Measurements from ENCODE around the gene PAIP2. TPM values are rescaled to one million over a fixed set of nuclear protein-coding genes. Genes with fewer than 3 reads are reported as not detected.
A peak's percentile ranks its signal among the peaks of the same experiment; 100 is the strongest.

The PAIP2 gene
- total RNA-seq, 3 donors from 2014 or later, result 42.1 to 85.1 (median 44.5) TPM

GRCh38 chr5:139376364-139376763 lies 34.7 kb downstream of the PAIP2 start:
- intact Hi-C loops (cut with DNase I, micrococcal nuclease), result no loop called here
- DNase-seq, result no peak
- ATAC-seq, result no peak
- Histone ChIP-seq H3K36me3 (ENCODE audit: low read depth) (no peaks in the 10 kb centered on the region), H3K9me3 (no peaks in the 10 kb centered on the region), H3K4me3 (no peak overlapping the region), H3K4me1 (ENCODE audit: low read depth) (peaks cover 3% of the 10 kb centered on the region)
- TF ChIP-seq, protein P1, sequence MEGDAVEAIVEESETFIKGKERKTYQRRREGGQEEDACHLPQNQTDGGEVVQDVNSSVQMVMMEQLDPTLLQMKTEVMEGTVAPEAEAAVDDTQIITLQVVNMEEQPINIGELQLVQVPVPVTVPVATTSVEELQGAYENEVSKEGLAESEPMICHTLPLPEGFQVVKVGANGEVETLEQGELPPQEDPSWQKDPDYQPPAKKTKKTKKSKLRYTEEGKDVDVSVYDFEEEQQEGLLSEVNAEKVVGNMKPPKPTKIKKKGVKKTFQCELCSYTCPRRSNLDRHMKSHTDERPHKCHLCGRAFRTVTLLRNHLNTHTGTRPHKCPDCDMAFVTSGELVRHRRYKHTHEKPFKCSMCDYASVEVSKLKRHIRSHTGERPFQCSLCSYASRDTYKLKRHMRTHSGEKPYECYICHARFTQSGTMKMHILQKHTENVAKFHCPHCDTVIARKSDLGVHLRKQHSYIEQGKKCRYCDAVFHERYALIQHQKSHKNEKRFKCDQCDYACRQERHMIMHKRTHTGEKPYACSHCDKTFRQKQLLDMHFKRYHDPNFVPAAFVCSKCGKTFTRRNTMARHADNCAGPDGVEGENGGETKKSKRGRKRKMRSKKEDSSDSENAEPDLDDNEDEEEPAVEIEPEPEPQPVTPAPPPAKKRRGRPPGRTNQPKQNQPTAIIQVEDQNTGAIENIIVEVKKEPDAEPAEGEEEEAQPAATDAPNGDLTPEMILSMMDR (IDR thresholded peaks at IDR 0.05), result no peak

DNA sequence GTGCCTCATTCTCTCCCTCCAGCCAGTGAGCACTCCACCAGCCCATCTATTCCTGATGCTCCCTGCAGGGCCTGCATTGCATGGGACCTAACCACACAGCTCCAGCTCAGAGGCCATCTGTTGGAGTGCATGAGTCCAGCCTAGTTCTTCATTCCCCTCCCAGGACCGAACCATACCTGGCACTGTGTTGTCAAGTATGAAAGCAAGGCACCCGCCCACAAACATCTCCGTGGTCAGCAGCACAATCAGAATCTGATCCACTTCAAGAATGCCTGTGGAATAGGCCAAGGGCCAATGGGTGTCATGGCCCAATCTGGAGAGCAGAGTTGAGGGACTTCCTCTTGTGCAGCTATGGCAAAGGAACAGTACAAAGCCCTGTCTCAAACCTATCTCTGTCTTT lies 35.6 kb downstream of the PAIP2 start:
- Histone ChIP-seq H3K36me3 (ENCODE audit: low read depth) (no peaks in the 10 kb centered on the region), H3K4me3 (no peak overlapping the region), H3K4me1 (ENCODE audit: low read depth) (peaks cover 11% of the 10 kb centered on the region), H3K9me3 (no peaks in the 10 kb centered on the region)
- ATAC-seq, result no peak
- TF ChIP-seq, protein P1 (IDR thresholded peaks at IDR 0.05), result no peak
- DNase-seq, result peak in 1 of 3 donors; percentile 4
- intact Hi-C loops (cut with DNase I, micrococcal nuclease), result no loop called here

GRCh38 chr5:139378101-139378825 lies 36.6 kb downstream of the PAIP2 start:
- no peak for ATAC-seq
- Histone ChIP-seq H3K36me3 (ENCODE audit: low read depth) (no peaks in the 10 kb centered on the region), H3K9me3 (no peaks in the 10 kb centered on the region), H3K4me1 (ENCODE audit: low read depth) (peaks cover 19% of the 10 kb centered on the region), H3K4me3 (no peak overlapping the region)
- DNase-seq, result peak in 1 of 3 donors; percentile 27
- intact Hi-C loops (cut with DNase I, micrococcal nuclease), result no loop called here
- TF ChIP-seq, protein P1 (IDR thresholded peaks at IDR 0.05), result no peak

GRCh38 chr5:139378941-139379361 lies 37.3 kb downstream of the PAIP2 start:
- intact Hi-C loops (cut with DNase I, micrococcal nuclease), result no loop called here
- ATAC-seq (no peak), DNase-seq (peak in 1 of 3 donors; percentile 25)
- TF ChIP-seq, protein P1 (IDR thresholded peaks at IDR 0.05), result no peak
- Histone ChIP-seq H3K4me1 (ENCODE audit: low read depth) (peaks cover 26% of the 10 kb centered on the region), H3K36me3 (ENCODE audit: low read depth) (no peaks in the 10 kb centered on the region), H3K9me3 (no peaks in the 10 kb centered on the region), H3K4me3 (no peak overlapping the region)

GRCh38 chr5:139379626-139380449 lies 38.2 kb downstream of the PAIP2 start:
- intact Hi-C loops (cut with DNase I, micrococcal nuclease), result no loop called here
- no peak overlapping the region for H3K4me3 ChIP-seq
- ATAC-seq (no peak), DNase-seq (peak in 1 of 3 donors; percentile 27)
- H3K4me1 ChIP-seq (ENCODE audit: low read depth), result peaks cover 32% of the 10 kb centered on the region
- TF ChIP-seq, protein P1 (IDR thresholded peaks at IDR 0.05), result no peak
- H3K36me3 ChIP-seq (ENCODE audit: low read depth), result no peaks in the 10 kb centered on the region
- no peaks in the 10 kb centered on the region for H3K9me3 ChIP-seq
